ENCODE measurements around the gene CNTN4. TPM values are rescaled to one million over a fixed set of nuclear protein-coding genes. Genes with fewer than 3 reads are reported as not detected.

CNTN4 gene
- total RNA-seq, 1 experiment from 2014 or later = 1.6 TPM

DNA sequence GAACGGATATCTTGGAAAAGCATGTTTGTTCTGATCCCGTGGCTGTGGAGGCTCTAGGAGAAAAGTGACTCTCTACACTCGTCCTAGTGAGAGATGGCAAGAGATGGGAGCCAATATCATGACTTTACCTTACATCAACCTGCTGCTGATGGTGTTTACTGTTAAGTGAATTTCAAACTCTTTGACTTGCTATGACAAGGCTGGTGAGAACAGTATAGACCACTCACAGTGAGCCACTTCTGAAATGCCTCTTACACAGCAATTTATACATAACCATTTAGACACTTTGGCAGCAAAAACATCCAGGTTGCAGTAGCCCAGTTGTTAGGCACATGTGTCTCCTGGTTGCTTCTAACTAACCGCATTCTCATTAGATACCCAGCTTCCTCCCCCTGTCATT is 968.2 kb downstream of the CNTN4 start:
- Histone ChIP-seq H4K8ac (replicated peaks; ENCODE audit: insufficient read length, low read depth, low read length) (no peak overlapping the region), H2BK12ac (ENCODE audit: insufficient read length, low read depth, low read length) (no peak overlapping the region), H3K4ac (ENCODE audit: low read depth, low read length) (no peak overlapping the region), H3K9me3 (ENCODE audit: control insufficient read depth, low read depth, low read length) (no peaks in the 10 kb centered on the region), H2BK20ac (ENCODE audit: low read depth, low read length, poor library complexity, severe bottlenecking) (no peak overlapping the region), H3K56ac (ENCODE audit: insufficient read length, low read depth, low read length) (no peak overlapping the region), H4K20me1 (ENCODE audit: control insufficient read depth, insufficient read depth, insufficient read length) (no peaks in the 10 kb centered on the region), H2BK120ac (ENCODE audit: low read depth, low read length, poor library complexity, severe bottlenecking) (no peak overlapping the region), H3T11ph (ENCODE audit: low read length) (no peak overlapping the region), H3K23ac (ENCODE audit: insufficient read length, low read depth, low read length) (no peak overlapping the region), H3K18ac (ENCODE audit: insufficient read length, low read depth, low read length) (no peak overlapping the region), H2AK5ac (ENCODE audit: insufficient read length, low read length) (no peak overlapping the region), H3K79me2 (ENCODE audit: insufficient read depth, low read length) (no peaks in the 10 kb centered on the region), H3K14ac (ENCODE audit: insufficient read depth, low read length) (no peak overlapping the region), H3K9ac (ENCODE audit: extremely low read depth, insufficient read length, low read length) (no peak overlapping the region), H3K23me2 (ENCODE audit: insufficient read length, low read depth, low read length, poor library complexity, severe bottlenecking) (no peaks in the 10 kb centered on the region), H3K79me1 (ENCODE audit: insufficient read depth, low read depth, low read length, poor library complexity, severe bottlenecking) (no peaks in the 10 kb centered on the region), H3K4me2 (ENCODE audit: insufficient read depth, insufficient read length, low read length) (no peak overlapping the region), H4K91ac (ENCODE audit: insufficient read length, low read depth, low read length) (no peak overlapping the region), H3K27ac (ENCODE audit: insufficient read length, low read depth, low read length) (no peak overlapping the region), H2AFZ (ENCODE audit: low read length) (no peak overlapping the region), H4K5ac (ENCODE audit: insufficient read length, low read depth, low read length) (no peak overlapping the region), H3K4me1 (ENCODE audit: insufficient read depth, low read length) (peaks cover 2% of the 10 kb centered on the region; the same call in 1 of the 2 replicates), H2BK5ac (ENCODE audit: insufficient read length, low read length) (no peak overlapping the region), H2BK15ac (ENCODE audit: low read depth, low read length) (no peak overlapping the region), H3K27me3 (ENCODE audit: insufficient read depth, low read length) (no peaks in the 10 kb centered on the region)
- Mint-ChIP-seq H3K9me3 (no peaks in the 10 kb centered on the region), H3K36me3 (ENCODE audit: insufficient read depth in 1 of 3, low read depth in 3 of 3) (no peaks in the 10 kb centered on the region), H3K27ac (no peak overlapping the region; a peak in 1 of 7 replicates), H3K4me3 (no peak overlapping the region), H3K4me1 (peaks cover 11 to 14% of the 10 kb centered on the region in 2 experiments), H3K27me3 (ENCODE audit: low read depth) (no peaks in the 10 kb centered on the region; the same call in 1 of the 2 replicates)
- no peak for TF ChIP-seq CTCF (conservative IDR thresholded peaks at IDR 0.05)
- no CpG with 5 or more reads among the region's 4 CpGs for WGBS (ENCODE audit: extremely low coverage, insufficient read length, low lambda C conversion rate)
- no peak for DNase-seq

Measured in H9 (cell line).